GM12878 (cell line): Measurements from ENCODE around the gene KCNMB2. TPM values are rescaled to one million over a fixed set of nuclear protein-coding genes. Genes with fewer than 3 reads are reported as not detected.

Experiments used
- ATAC-seq: fragments of 200-7000 bp; cut with Tn5 transposase; 3 replicates; pipeline ENCODE4 v1.9.1; 2020; ENCODE audit warnings: mild to moderate bottlenecking, moderate library complexity
- BruUV-seq: library from RNA; stranded (reverse); fragments of 400-500 nt; replicated peaks from 2 replicates; lab custom pipeline; 2021; lab: Mats Ljungman, UMichigan
- CTCF ChIA-PET: fragments of 300-600 bp; sonication (Branson Sonifier 250); formaldehyde crosslinking; extraction: SDS; loops from one replicate; lab custom pipeline; 2021; ENCODE audit warnings: inconsistent platforms; lab: Yijun Ruan, JAX
- POLR2A ChIA-PET: fragments of 350-600 bp; formaldehyde crosslinking; extraction: SDS; loops from one replicate; lab custom pipeline; 2021; ENCODE audit warnings: inconsistent platforms; lab: Charles Lee
- RAD21 ChIA-PET: fragments of 300-600 bp; sonication (Branson Sonifier 250); formaldehyde crosslinking; loops from one replicate; lab custom pipeline; 2023; ENCODE audit warnings: antibody characterized with exemption; ENCODE audit not compliant: unreplicated experiment; lab: Charles Lee
- SMC1A ChIA-PET: fragments of 300-600 bp; sonication (Branson Sonifier 250); formaldehyde crosslinking; loops from one replicate; lab custom pipeline; 2023; ENCODE audit not compliant: unreplicated experiment, uncharacterized antibody; lab: Charles Lee
- DNase-seq: peaks from one replicate; pipeline ENCODE4 v3.0.0-alpha.2; 2011; ENCODE audit warnings: low read depth, low spot score
- FAIRE-seq: peaks from 3 replicates; lab custom pipeline; 2011; peaks lifted over from hg19 to GRCh38; lab: Jason Lieb, UNC
- H2AFZ ChIP-seq: 2 replicates; pipeline ENCODE4 v1.6.0; 2011; ENCODE audit warnings: low read depth, low read length, control low read depth; ENCODE audit not compliant: control insufficient read depth
- H3K27ac ChIP-seq: 2 replicates; pipeline ENCODE4 v1.5.1; 2011; ENCODE audit warnings: control low read depth; ENCODE audit not compliant: control insufficient read depth, insufficient read depth
- H3K27me3 ChIP-seq, 2 experiments: replicated peaks in 1 of 2; 2 replicates each; pipeline versions ENCODE4 v1.6.0 to v1.6.1; 2011; ENCODE audit warnings: low read length in 1 of 2; ENCODE audit not compliant: control insufficient read depth in 2 of 2, insufficient read depth in 2 of 2
- H3K36me3 ChIP-seq, 2 experiments: 2 replicates each; pipeline ENCODE4 v1.5.1; 2011; ENCODE audit warnings: low read length in 1 of 2; ENCODE audit not compliant: control insufficient read depth in 2 of 2, insufficient read depth in 2 of 2
- H3K4me1 ChIP-seq: 2 replicates; pipeline ENCODE4 v1.6.1; 2011; ENCODE audit warnings: mild to moderate bottlenecking, low read length, moderate library complexity, mixed read lengths; ENCODE audit not compliant: control insufficient read depth, insufficient read depth
- H3K4me2 ChIP-seq: 2 replicates; pipeline ENCODE4 v1.6.0; 2011; ENCODE audit warnings: control low read depth; ENCODE audit not compliant: control insufficient read depth, insufficient read depth
- H3K4me3 ChIP-seq: fragments of 200-600 bp; sonication (generic); 2 replicates; pipeline ENCODE4 v1.5.1; 2016
- H3K79me2 ChIP-seq: 2 replicates; pipeline ENCODE4 v1.6.0; 2011; ENCODE audit warnings: low read length; ENCODE audit not compliant: control insufficient read depth, insufficient read depth
- H3K9ac ChIP-seq: 2 replicates; pipeline ENCODE4 v1.8.0; 2011; ENCODE audit warnings: low read length, control low read depth, mixed read lengths; ENCODE audit not compliant: control insufficient read depth, insufficient read depth
- H3K9me3 ChIP-seq: replicated peaks from 3 replicates; pipeline ENCODE4 v1.5.1; 2011; ENCODE audit warnings: mild to moderate bottlenecking, low read length; ENCODE audit not compliant: control insufficient read depth, insufficient read depth
- H4K20me1 ChIP-seq: 2 replicates; pipeline ENCODE4 v1.6.0; 2011; ENCODE audit not compliant: control insufficient read depth, insufficient read depth
- HDAC2 ChIP-seq: fragments of 200-600 bp; sonication (generic); IDR thresholded peaks from 2 replicates; pipeline ENCODE4 v1.6.1; 2017
- KDM1A ChIP-seq: fragments of 200-600 bp; sonication (generic); IDR thresholded peaks from 2 replicates; pipeline ENCODE4 v1.6.1; 2016; ENCODE audit warnings: borderline replicate concordance
- PAX8 ChIP-seq: fragments of 450-650 bp; IDR thresholded peaks from 2 replicates; pipeline ENCODE4 v1.6.1; 2017; ENCODE audit warnings: mild to moderate bottlenecking, moderate library complexity
- WGBS: methylation state at CpG from one replicate; pipeline ENCODE4 v1.1.6; 2016; ENCODE audit warnings: low lambda C conversion rate; ENCODE audit not compliant: insufficient replicate concordance, insufficient coverage; ENCODE audit errors: missing lambda C conversion rate; 5-methylcytosine and 5-hydroxymethylcytosine counted together
- in situ Hi-C: fragments of 300-500 bp; cut with MboI; formaldehyde crosslinking; loops from 9 replicates; pipeline ENCODE4 v1.14.3; 2018; ENCODE audit warnings: mixed read lengths
- intact Hi-C: fragments of 100-400 bp; cut with micrococcal nuclease; formaldehyde crosslinking; loops from one replicate; pipeline ENCODE4 v1.14.2; 2022; ENCODE audit not compliant: unreplicated experiment
- polyA plus RNA-seq, 11 experiments: library from polyadenylated mRNA; depleted of rRNA in 4 of 11; unstranded in 6 of 11; stranded (reverse) in 5 of 11; fragments of >200 nt; fragmentation: Nextera tagmentation in 4 of 11; fragmentation: Illumina TruSeq in 1 of 11; extraction: Ambion mirVana in 4 of 11; extraction: Trizol in 1 of 11; gene quantifications; 1 replicate in 1 of 11; 2 replicates in 10 of 11; pipeline versions ENCODE4 v1.2.1 to v1.2.3, GENCODE V29; 2011 to 2016; ENCODE audit warnings: inconsistent platforms in 2 of 11, missing spikeins in 2 of 11, low read depth in 1 of 11
- total RNA-seq, 4 experiments: library from RNA; depleted of rRNA in 3 of 4; stranded (reverse); fragments of >200 nt in 3 of 4; fragmentation: Illumina TruSeq in 1 of 4; extraction: Trizol in 1 of 4; gene quantifications; 2 replicates each; pipeline versions ENCODE4 v1.2.1 to v1.2.3, GENCODE V29; 2013 to 2021
- TF ChIP-seq, protein P1 (sequence below): IDR thresholded peaks from 2 replicates; pipeline ENCODE4 v1.6.1; 2012; ENCODE audit warnings: mild to moderate bottlenecking, low read depth, low read length
- TF ChIP-seq, protein P2 (sequence below): fragments of 450-650 bp; IDR thresholded peaks from 2 replicates; pipeline ENCODE4 v1.6.1; 2016; ENCODE audit warnings: mild to moderate bottlenecking, moderate library complexity, borderline replicate concordance
- TF ChIP-seq, protein P3 (sequence below): IDR thresholded peaks from 2 replicates; pipeline ENCODE4 v1.6.1; 2011; ENCODE audit warnings: borderline replicate concordance, low read depth, mild to moderate bottlenecking, moderate library complexity, low read length; ENCODE audit not compliant: insufficient read depth, poor library complexity, severe bottlenecking

KCNMB2 gene
- total and polyA plus RNA-seq, 10 of the 15 experiments (the other 5 are each of a cell fraction or from before 2014, with no cell fraction given): 0.22 to 18.8 (median 11.0) TPM

DNA sequence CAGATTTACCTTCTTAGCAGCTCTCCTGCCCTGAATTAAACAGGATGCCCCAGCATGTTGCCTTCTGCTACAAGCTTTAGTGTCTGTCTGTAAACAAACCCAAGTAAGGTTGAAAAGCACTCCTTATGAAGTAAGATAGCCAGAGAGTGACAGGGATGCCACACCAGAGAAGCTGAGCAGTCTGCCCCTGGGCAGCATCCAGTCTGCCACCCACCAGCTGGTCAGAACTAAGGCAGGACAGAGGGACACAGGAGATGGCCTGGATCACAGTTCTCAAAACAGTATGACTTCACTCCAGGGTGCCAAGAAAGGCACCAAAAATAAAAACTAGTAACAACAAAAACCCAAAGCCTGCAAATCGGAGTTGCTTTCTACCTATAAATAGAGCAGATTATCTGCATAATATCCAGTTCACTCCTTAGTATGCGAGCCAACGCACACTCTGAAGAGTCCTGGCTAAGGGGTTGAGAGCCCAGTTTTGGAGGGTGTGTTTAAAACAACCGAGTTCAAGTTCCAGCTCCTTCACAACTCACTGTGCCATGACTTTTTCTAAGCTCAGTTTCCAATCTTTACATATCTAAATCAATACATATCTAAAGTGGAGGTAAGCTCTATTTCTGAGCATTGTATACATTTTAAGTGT lies 198.9 kb downstream of the KCNMB2 start:
- Histone ChIP-seq H3K9ac (no peak overlapping the region), H3K4me2 (no peak overlapping the region), H3K27me3 (no peaks in the 10 kb centered on the region), H3K9me3 (no peaks in the 10 kb centered on the region; the same call in 2 of the 3 replicates), H3K4me3 (no peak overlapping the region), H2AFZ (no peak overlapping the region)
- 67% methylated on average over 4 of the region's 4 CpGs for WGBS
- no peak for ATAC-seq
- in situ Hi-C loops: no loop called here
- no peak for TF ChIP-seq KDM1A
- TF ChIP-seq HDAC2: no peak
- TF ChIP-seq, protein P1, sequence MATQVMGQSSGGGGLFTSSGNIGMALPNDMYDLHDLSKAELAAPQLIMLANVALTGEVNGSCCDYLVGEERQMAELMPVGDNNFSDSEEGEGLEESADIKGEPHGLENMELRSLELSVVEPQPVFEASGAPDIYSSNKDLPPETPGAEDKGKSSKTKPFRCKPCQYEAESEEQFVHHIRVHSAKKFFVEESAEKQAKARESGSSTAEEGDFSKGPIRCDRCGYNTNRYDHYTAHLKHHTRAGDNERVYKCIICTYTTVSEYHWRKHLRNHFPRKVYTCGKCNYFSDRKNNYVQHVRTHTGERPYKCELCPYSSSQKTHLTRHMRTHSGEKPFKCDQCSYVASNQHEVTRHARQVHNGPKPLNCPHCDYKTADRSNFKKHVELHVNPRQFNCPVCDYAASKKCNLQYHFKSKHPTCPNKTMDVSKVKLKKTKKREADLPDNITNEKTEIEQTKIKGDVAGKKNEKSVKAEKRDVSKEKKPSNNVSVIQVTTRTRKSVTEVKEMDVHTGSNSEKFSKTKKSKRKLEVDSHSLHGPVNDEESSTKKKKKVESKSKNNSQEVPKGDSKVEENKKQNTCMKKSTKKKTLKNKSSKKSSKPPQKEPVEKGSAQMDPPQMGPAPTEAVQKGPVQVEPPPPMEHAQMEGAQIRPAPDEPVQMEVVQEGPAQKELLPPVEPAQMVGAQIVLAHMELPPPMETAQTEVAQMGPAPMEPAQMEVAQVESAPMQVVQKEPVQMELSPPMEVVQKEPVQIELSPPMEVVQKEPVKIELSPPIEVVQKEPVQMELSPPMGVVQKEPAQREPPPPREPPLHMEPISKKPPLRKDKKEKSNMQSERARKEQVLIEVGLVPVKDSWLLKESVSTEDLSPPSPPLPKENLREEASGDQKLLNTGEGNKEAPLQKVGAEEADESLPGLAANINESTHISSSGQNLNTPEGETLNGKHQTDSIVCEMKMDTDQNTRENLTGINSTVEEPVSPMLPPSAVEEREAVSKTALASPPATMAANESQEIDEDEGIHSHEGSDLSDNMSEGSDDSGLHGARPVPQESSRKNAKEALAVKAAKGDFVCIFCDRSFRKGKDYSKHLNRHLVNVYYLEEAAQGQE: no peak
- no peak for TF ChIP-seq PAX8
- TF ChIP-seq, protein P2, sequence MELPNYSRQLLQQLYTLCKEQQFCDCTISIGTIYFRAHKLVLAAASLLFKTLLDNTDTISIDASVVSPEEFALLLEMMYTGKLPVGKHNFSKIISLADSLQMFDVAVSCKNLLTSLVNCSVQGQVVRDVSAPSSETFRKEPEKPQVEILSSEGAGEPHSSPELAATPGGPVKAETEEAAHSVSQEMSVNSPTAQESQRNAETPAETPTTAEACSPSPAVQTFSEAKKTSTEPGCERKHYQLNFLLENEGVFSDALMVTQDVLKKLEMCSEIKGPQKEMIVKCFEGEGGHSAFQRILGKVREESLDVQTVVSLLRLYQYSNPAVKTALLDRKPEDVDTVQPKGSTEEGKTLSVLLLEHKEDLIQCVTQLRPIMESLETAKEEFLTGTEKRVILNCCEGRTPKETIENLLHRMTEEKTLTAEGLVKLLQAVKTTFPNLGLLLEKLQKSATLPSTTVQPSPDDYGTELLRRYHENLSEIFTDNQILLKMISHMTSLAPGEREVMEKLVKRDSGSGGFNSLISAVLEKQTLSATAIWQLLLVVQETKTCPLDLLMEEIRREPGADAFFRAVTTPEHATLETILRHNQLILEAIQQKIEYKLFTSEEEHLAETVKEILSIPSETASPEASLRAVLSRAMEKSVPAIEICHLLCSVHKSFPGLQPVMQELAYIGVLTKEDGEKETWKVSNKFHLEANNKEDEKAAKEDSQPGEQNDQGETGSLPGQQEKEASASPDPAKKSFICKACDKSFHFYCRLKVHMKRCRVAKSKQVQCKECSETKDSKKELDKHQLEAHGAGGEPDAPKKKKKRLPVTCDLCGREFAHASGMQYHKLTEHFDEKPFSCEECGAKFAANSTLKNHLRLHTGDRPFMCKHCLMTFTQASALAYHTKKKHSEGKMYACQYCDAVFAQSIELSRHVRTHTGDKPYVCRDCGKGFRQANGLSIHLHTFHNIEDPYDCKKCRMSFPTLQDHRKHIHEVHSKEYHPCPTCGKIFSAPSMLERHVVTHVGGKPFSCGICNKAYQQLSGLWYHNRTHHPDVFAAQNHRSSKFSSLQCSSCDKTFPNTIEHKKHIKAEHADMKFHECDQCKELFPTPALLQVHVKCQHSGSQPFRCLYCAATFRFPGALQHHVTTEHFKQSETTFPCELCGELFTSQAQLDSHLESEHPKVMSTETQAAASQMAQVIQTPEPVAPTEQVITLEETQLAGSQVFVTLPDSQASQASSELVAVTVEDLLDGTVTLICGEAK: no peak
- TF ChIP-seq, protein P3, sequence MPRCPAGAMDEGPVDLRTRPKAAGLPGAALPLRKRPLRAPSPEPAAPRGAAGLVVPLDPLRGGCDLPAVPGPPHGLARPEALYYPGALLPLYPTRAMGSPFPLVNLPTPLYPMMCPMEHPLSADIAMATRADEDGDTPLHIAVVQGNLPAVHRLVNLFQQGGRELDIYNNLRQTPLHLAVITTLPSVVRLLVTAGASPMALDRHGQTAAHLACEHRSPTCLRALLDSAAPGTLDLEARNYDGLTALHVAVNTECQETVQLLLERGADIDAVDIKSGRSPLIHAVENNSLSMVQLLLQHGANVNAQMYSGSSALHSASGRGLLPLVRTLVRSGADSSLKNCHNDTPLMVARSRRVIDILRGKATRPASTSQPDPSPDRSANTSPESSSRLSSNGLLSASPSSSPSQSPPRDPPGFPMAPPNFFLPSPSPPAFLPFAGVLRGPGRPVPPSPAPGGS: no peak
- TF ChIP-seq, all 136 proteins: peak for 0
- no peak overlapping the region for H3K27ac ChIP-seq
- no peak for FAIRE-seq
- ChIA-PET SMC1A (interaction anchor here (0.5 to 1.1 kb wide), 3 partner anchors 56 to 350 kb away, joined by 3 read pairs; no protein-coding TSS in a partner anchor), CTCF (no interaction called here), POLR2A (no interaction called here), RAD21 (interaction anchor here (1.3 kb wide), 1 partner anchor 232 kb away, joined by 3 read pairs; no protein-coding TSS in a partner anchor)
- DNase-seq: no peak
- no peaks in the 10 kb centered on the region for H4K20me1 ChIP-seq
- BruUV-seq: no TSS peak
- H3K36me3 ChIP-seq: no peaks in the 10 kb centered on the region
- intact Hi-C loops: no loop called here
- H3K4me1 ChIP-seq: no peaks in the 10 kb centered on the region
- no peaks in the 10 kb centered on the region for H3K79me2 ChIP-seq
